HG02938 (cell line): ENCODE data around the gene PRDX4.
"Not testable (repeated sequence)": the region's sequence is repeated elsewhere in the genome, so short reads cannot be mapped to it uniquely, and the experiment has no call there.

Experiments used
- ATAC-seq: cut with Tn5 transposase; IDR thresholded peaks from one replicate; pipeline ENCODE4 v1.9.1; 2021; ENCODE audit warnings: mild to moderate bottlenecking, moderate library complexity; ENCODE audit not compliant: unreplicated experiment

The PRDX4 gene

GRCh38 chrX:23667239-23668177 lies at the start of gene PRDX4:
Gene PRDX4 (plus strand): TSS chrX:23667493. CDS start chrX:23667571, 78 bp downstream.
- peak; percentile 49 for ATAC-seq

GRCh38 chrX:23621621-23622265 lies 45.5 kb upstream of the PRDX4 start:
- no peak for ATAC-seq

- no peak for ATAC-seq
Measured at GRCh38 chrX:23623797-23624196, 43.5 kb upstream of the PRDX4 start.

GRCh38 chrX:23626651-23627050 lies 40.6 kb upstream of the PRDX4 start:
- ATAC-seq: no peak

GRCh38 chrX:23628131-23628530 lies 39.2 kb upstream of the PRDX4 start:
- no peak for ATAC-seq

- no peak for ATAC-seq
Measured at GRCh38 chrX:23631136-23631535, 36.2 kb upstream of the PRDX4 start.

GRCh38 chrX:23633834-23634580 lies 33.3 kb upstream of the PRDX4 start:
- no peak for ATAC-seq

GRCh38 chrX:23637187-23637586 lies 30.1 kb upstream of the PRDX4 start:
- no peak for ATAC-seq

- ATAC-seq: no peak
Measured at GRCh38 chrX:23643020-23643419, 24.3 kb upstream of the PRDX4 start.

- ATAC-seq: no peak
Measured at GRCh38 chrX:23644744-23645143, 22.5 kb upstream of the PRDX4 start.

- no peak for ATAC-seq
Measured at GRCh38 chrX:23656091-23656490, 11.2 kb upstream of the PRDX4 start.

- no peak for ATAC-seq
Measured at GRCh38 chrX:23656684-23657083, 10.6 kb upstream of the PRDX4 start.

GRCh38 chrX:23659339-23659738 lies 8.0 kb upstream of the PRDX4 start:
- no peak for ATAC-seq

- ATAC-seq: not testable (repeated sequence)
Measured at GRCh38 chrX:23660083-23660765, 7.1 kb upstream of the PRDX4 start.

GRCh38 chrX:23660766-23661132 lies 6.5 kb upstream of the PRDX4 start:
- ATAC-seq: no peak

GRCh38 chrX:23661671-23662070 lies 5.6 kb upstream of the PRDX4 start:
- ATAC-seq: no peak

- no peak for ATAC-seq
Measured at GRCh38 chrX:23662187-23662586, 5.1 kb upstream of the PRDX4 start.

- peak; percentile 52 for ATAC-seq
Measured at GRCh38 chrX:23662853-23663252, 4.4 kb upstream of the PRDX4 start.

- no peak for ATAC-seq
Measured at GRCh38 chrX:23664496-23664895, 2.8 kb upstream of the PRDX4 start.

- no peak for ATAC-seq
Measured at GRCh38 chrX:23666282-23666681, 1.0 kb upstream of the PRDX4 start.

- peak; percentile 49 for ATAC-seq
Measured at GRCh38 chrX:23668335-23668734, 1.0 kb downstream of the PRDX4 start.
